Hematopoietic multipotent progenitor cell treated with erythropoietin and hydrocortisone succinate and interleukin-3 and kit ligand, for 8 days (in vitro differentiated cells): Measurements from ENCODE around the gene FRMD6.

Source experiments
- DNase-seq: peaks from one replicate; pipeline ENCODE4 v3.0.0-alpha.2; 2015

Gene FRMD6

GRCh38 chr14:51674294-51675002 lies 22.7 kb downstream of the FRMD6 start:
- DNase-seq = no peak

GRCh38 chr14:51676549-51676948 lies 24.8 kb downstream of the FRMD6 start:
- no peak for DNase-seq

GRCh38 chr14:51677266-51677665 lies 25.6 kb downstream of the FRMD6 start:
- DNase-seq = no peak

GRCh38 chr14:51677738-51678137 lies 26.0 kb downstream of the FRMD6 start:
- DNase-seq = no peak

GRCh38 chr14:51680031-51680430 lies 28.3 kb downstream of the FRMD6 start:
- no peak for DNase-seq

GRCh38 chr14:51681411-51681810 lies 29.7 kb downstream of the FRMD6 start:
- no peak for DNase-seq

- no peak for DNase-seq
Measured at GRCh38 chr14:51682411-51682810, 30.7 kb downstream of the FRMD6 start.

GRCh38 chr14:51684760-51685159 lies 33.0 kb downstream of the FRMD6 start:
- DNase-seq = no peak

GRCh38 chr14:51691176-51691575 lies 39.5 kb downstream of the FRMD6 start:
- no peak for DNase-seq

GRCh38 chr14:51692646-51693045 lies 40.9 kb downstream of the FRMD6 start:
- no peak for DNase-seq

GRCh38 chr14:51697848-51698247 lies 46.1 kb downstream of the FRMD6 start:
- DNase-seq = no peak

GRCh38 chr14:51701951-51702350 lies 50.2 kb downstream of the FRMD6 start:
- no peak for DNase-seq

GRCh38 chr14:51703787-51704186 lies 52.1 kb downstream of the FRMD6 start:
- DNase-seq = no peak

- DNase-seq = no peak
Measured at GRCh38 chr14:51704545-51704944, 52.8 kb downstream of the FRMD6 start.

- no peak for DNase-seq
Measured at GRCh38 chr14:51707327-51707726, 55.6 kb downstream of the FRMD6 start.

GRCh38 chr14:51711505-51711904 lies 59.8 kb downstream of the FRMD6 start:
- DNase-seq = no peak

GRCh38 chr14:51715250-51715649 lies 63.5 kb downstream of the FRMD6 start:
- DNase-seq = no peak

- no peak for DNase-seq
Measured at GRCh38 chr14:51715742-51716141, 64.0 kb downstream of the FRMD6 start.

GRCh38 chr14:51716610-51717009 lies 64.9 kb downstream of the FRMD6 start:
- no peak for DNase-seq

- no peak for DNase-seq
Measured at GRCh38 chr14:51717766-51718165, 66.1 kb downstream of the FRMD6 start.

- no peak for DNase-seq
Measured at GRCh38 chr14:51719955-51720354, 68.2 kb downstream of the FRMD6 start.

- no peak for DNase-seq
Measured at GRCh38 chr14:51723990-51724389, 72.3 kb downstream of the FRMD6 start.

GRCh38 chr14:51724650-51725049 lies 72.9 kb downstream of the FRMD6 start:
- no peak for DNase-seq

GRCh38 chr14:51725061-51725460 lies 73.4 kb downstream of the FRMD6 start:
- DNase-seq = no peak

GRCh38 chr14:51726166-51726899 lies 74.6 kb downstream of the FRMD6 start:
- DNase-seq = no peak
